Forelimb muscle (tissue), 1 donor: ENCODE measurements around the gene UGT2B17. TPM values are rescaled to one million over a fixed set of nuclear protein-coding genes. Genes with fewer than 3 reads are reported as not detected.
"Not testable (repeated sequence)": the region's sequence is repeated elsewhere in the genome, so short reads cannot be mapped to it uniquely, and the experiment has no call there.

Experiments used
- DNase-seq: peaks from one replicate; pipeline ENCODE4 v3.0.0-alpha.2; 2013; ENCODE audit warnings: low read depth
- polyA plus RNA-seq: library from polyadenylated mRNA; unstranded; fragments of 120-200 nt; gene quantifications from one replicate; pipeline ENCODE4 v1.2.1, GENCODE V29; 2013; ENCODE audit not compliant: insufficient read length

The UGT2B17 gene
- polyA plus RNA-seq, 1 donor: not detected

GRCh38 chr4:68569466-68570121, 6.5 kb downstream of the UGT2B17 start:
- no peak for DNase-seq

- not testable (repeated sequence) for DNase-seq
Observed at GRCh38 chr4:68569036-68569435, 7.1 kb downstream of the UGT2B17 start.

GRCh38 chr4:68568535-68568934, 7.6 kb downstream of the UGT2B17 start:
- DNase-seq: not testable (repeated sequence)

- DNase-seq: not testable (repeated sequence)
Observed at GRCh38 chr4:68566364-68566763, 9.8 kb downstream of the UGT2B17 start.

- DNase-seq: not testable (repeated sequence)
Observed at GRCh38 chr4:68565082-68565481, 11.0 kb downstream of the UGT2B17 start.

GRCh38 chr4:68560364-68561070, 15.6 kb downstream of the UGT2B17 start:
- DNase-seq: not testable (repeated sequence)

- DNase-seq: not testable (repeated sequence)
Observed at GRCh38 chr4:68553830-68554229, 22.3 kb downstream of the UGT2B17 start.

- DNase-seq: not testable (repeated sequence)
Observed at GRCh38 chr4:68552818-68553811, 23.0 kb downstream of the UGT2B17 start.

GRCh38 chr4:68542742-68543141, 33.4 kb downstream of the UGT2B17 start:
- DNase-seq: not testable (repeated sequence)

GRCh38 chr4:68536375-68536774, 39.7 kb downstream of the UGT2B17 start:
- DNase-seq: no peak

- no peak for DNase-seq
Observed at GRCh38 chr4:68535974-68536373, 40.1 kb downstream of the UGT2B17 start.

GRCh38 chr4:68522232-68522631, 53.9 kb downstream of the UGT2B17 start:
- DNase-seq: not testable (repeated sequence)

GRCh38 chr4:68520985-68521384, 55.1 kb downstream of the UGT2B17 start:
- no peak for DNase-seq

GRCh38 chr4:68518889-68519288, 57.2 kb downstream of the UGT2B17 start:
- DNase-seq: no peak

- not testable (repeated sequence) for DNase-seq
Observed at GRCh38 chr4:68505452-68505851, 70.7 kb downstream of the UGT2B17 start.

GRCh38 chr4:68504836-68505235, 71.3 kb downstream of the UGT2B17 start:
- DNase-seq: not testable (repeated sequence)

- not testable (repeated sequence) for DNase-seq
Observed at GRCh38 chr4:68503462-68503861, 72.7 kb downstream of the UGT2B17 start.

GRCh38 chr4:68499021-68499420, 77.1 kb downstream of the UGT2B17 start:
- DNase-seq: no peak

- peak; percentile 35 for DNase-seq
Observed at GRCh38 chr4:68498413-68499007, 77.6 kb downstream of the UGT2B17 start.

GRCh38 chr4:68494688-68495087, 81.4 kb downstream of the UGT2B17 start:
- DNase-seq: no peak

- no peak for DNase-seq
Observed at GRCh38 chr4:68490826-68491457, 85.2 kb downstream of the UGT2B17 start.
